Activated CD8-positive, alpha-beta T cell treated with anti-CD3 and anti-CD28 coated beads for 36 hours (primary cell): ENCODE measurements around the gene CCNQ. TPM values are rescaled to one million over a fixed set of nuclear protein-coding genes. Genes with fewer than 3 reads are reported as not detected.
A peak's percentile ranks its signal among the peaks of the same experiment; 100 is the strongest.

Experiments
- ATAC-seq: fragments of 200-7000 bp; cut with Tn5 transposase; one replicate; pipeline ENCODE4 v1.10.0; 2021; ENCODE audit warnings: mild to moderate bottlenecking, moderate library complexity
- CTCF ChIA-PET: fragments of 350-600 bp; sonication (Branson Sonifier 250); formaldehyde crosslinking; loops from one replicate; lab custom pipeline; 2021; ENCODE audit warnings: antibody characterized with exemption; lab: Charles Lee
- POLR2A ChIA-PET: fragments of 350-600 bp; sonication (Branson Sonifier 250); formaldehyde crosslinking; loops from one replicate; lab custom pipeline; 2021; ENCODE audit warnings: antibody characterized with exemption; lab: Charles Lee
- DNase-seq: peaks from one replicate; pipeline ENCODE4 v3.0.0-alpha.2; 2020
- H3K27ac Mint-ChIP-seq: one replicate; pipeline ENCODE4 v1.8.0; 2021; ENCODE audit warnings: mild to moderate bottlenecking, mixed read lengths
- H3K27me3 Mint-ChIP-seq: one replicate; pipeline ENCODE4 v1.8.0; 2021; ENCODE audit warnings: mixed read lengths
- H3K36me3 Mint-ChIP-seq: one replicate; pipeline ENCODE4 v1.8.0; 2021; ENCODE audit warnings: low read depth, mixed read lengths
- H3K4me1 Mint-ChIP-seq: one replicate; pipeline ENCODE4 v1.8.0; 2021; ENCODE audit warnings: low read depth, mixed read lengths
- H3K4me3 Mint-ChIP-seq: one replicate; pipeline ENCODE4 v1.8.0; 2021; ENCODE audit warnings: mild to moderate bottlenecking, moderate library complexity, mixed read lengths
- H3K9me3 Mint-ChIP-seq: one replicate; pipeline ENCODE4 v1.8.0; 2021; ENCODE audit warnings: mixed read lengths
- intact Hi-C: fragments of 100-400 bp; cut with micrococcal nuclease; formaldehyde crosslinking; loops from one replicate; pipeline ENCODE4 v1.10.0; 2022
- total RNA-seq, 2 experiments: library from RNA; stranded (reverse); gene quantifications; one replicate each; pipeline ENCODE4 v1.2.3, GENCODE V29; 2021
- TF ChIP-seq, protein P1 (sequence below): fragments of 200-600 bp; IDR thresholded peaks from one replicate; pipeline ENCODE4 v1.8.0; 2022; ENCODE audit warnings: antibody characterized with exemption, mild to moderate bottlenecking

The CCNQ gene
- total RNA-seq, 2 experiments from 2014 or later: 18.5 to 21.3 TPM

DNA sequence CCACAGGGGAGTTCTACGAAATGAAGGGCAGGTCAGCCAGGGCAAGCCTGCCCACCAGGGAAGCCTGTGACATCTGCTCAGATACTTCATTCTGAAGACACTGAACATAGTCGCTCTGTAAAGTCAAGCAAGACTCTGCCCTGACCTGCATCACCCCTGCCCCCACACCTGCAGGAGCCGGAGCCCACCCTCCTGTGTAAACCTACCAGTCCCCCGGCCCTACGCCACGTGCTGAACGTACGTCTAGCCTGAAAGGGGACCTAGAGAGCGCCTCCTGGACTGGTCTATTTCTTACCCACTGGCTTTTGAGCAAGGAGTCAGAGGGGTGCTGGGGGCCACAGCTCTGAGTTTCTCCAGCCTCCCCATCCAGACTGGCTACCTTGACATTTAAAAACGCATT, 11.6 kb downstream of the CCNQ start:
- intact Hi-C loops: no loop called here

DNA sequence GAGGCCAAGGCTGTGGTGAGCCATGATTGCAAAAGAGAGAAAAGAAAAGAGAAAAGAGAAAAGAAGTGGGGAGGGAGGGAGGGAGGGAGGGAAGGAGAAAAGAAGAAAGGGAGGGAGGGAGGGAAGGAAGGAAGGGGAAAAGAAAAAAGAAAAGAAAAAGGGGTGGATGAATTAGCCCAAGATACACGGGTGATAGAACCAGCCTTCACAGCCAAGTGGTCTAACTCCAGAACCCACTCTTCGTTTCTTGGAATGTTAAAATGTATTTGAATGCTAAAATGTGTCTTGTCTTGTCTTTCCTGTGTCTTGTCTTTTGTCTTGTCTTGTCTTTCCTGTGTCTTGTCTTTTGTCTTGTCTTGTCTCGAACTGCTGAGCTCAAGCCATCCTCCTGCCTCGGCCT, 13.1 kb downstream of the CCNQ start:
- no peak overlapping the region for H3K4me3 Mint-ChIP-seq
- no peaks in the 10 kb centered on the region for H3K27me3 Mint-ChIP-seq
- peaks cover 16% of the 10 kb centered on the region for H3K4me1 Mint-ChIP-seq
- ATAC-seq (no peak), DNase-seq (no peak)
- POLR2A ChIA-PET: no interaction called here
- H3K36me3 Mint-ChIP-seq: no peaks in the 10 kb centered on the region
- intact Hi-C loops: no loop called here
- no peak overlapping the region for H3K27ac Mint-ChIP-seq
- CTCF ChIA-PET: no interaction called here
- H3K9me3 Mint-ChIP-seq: no peaks in the 10 kb centered on the region
- TF ChIP-seq, protein P1, sequence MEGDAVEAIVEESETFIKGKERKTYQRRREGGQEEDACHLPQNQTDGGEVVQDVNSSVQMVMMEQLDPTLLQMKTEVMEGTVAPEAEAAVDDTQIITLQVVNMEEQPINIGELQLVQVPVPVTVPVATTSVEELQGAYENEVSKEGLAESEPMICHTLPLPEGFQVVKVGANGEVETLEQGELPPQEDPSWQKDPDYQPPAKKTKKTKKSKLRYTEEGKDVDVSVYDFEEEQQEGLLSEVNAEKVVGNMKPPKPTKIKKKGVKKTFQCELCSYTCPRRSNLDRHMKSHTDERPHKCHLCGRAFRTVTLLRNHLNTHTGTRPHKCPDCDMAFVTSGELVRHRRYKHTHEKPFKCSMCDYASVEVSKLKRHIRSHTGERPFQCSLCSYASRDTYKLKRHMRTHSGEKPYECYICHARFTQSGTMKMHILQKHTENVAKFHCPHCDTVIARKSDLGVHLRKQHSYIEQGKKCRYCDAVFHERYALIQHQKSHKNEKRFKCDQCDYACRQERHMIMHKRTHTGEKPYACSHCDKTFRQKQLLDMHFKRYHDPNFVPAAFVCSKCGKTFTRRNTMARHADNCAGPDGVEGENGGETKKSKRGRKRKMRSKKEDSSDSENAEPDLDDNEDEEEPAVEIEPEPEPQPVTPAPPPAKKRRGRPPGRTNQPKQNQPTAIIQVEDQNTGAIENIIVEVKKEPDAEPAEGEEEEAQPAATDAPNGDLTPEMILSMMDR: no peak

More for the DNA sequence above, 11.6 kb downstream of the CCNQ start:
- Mint-ChIP-seq H3K4me3 (no peak overlapping the region), H3K27me3 (no peaks in the 10 kb centered on the region), H3K36me3 (peaks cover 2% of the 10 kb centered on the region), H3K27ac (no peak overlapping the region), H3K9me3 (no peaks in the 10 kb centered on the region), H3K4me1 (peaks cover 15% of the 10 kb centered on the region)
- ChIA-PET CTCF (no interaction called here), POLR2A (no interaction called here)
- TF ChIP-seq, protein P1: no peak
- no peak for ATAC-seq
- no peak for DNase-seq

DNA sequence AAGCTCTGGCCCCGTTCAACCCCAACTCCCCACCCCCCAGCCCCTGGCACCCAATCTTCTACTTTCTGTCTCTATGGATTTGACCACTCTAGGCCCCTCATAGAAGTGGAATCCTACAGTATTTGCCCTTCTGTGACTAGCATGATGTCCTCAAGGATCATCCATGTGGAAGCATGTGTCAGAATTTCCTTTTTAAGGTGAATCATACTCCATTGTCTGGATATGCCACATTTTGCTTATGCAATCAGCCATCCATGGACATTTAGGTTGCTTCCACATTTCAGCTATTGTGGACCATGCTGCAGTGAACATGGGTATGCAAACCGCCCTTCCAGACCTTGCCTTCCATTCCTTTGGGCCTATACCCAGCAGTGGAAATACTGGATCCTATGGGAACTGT, 15.5 kb downstream of the CCNQ start:
- no peak overlapping the region for H3K4me3 Mint-ChIP-seq
- no peaks in the 10 kb centered on the region for H3K36me3 Mint-ChIP-seq
- ATAC-seq: no peak
- H3K27ac Mint-ChIP-seq: peak overlapping the region; percentile 46
- ChIA-PET CTCF (interaction anchor here (2.3 kb wide), 1 partner anchor 84 kb away, joined by 7 read pairs; no protein-coding TSS in a partner anchor), POLR2A (interaction anchor here (1.0 kb wide), 1 partner anchor 15 kb away, joined by 3 read pairs; no protein-coding TSS in a partner anchor)
- H3K27me3 Mint-ChIP-seq: no peaks in the 10 kb centered on the region
- H3K4me1 Mint-ChIP-seq: peaks cover 16% of the 10 kb centered on the region
- DNase-seq: no peak
- intact Hi-C loops: no loop called here
- H3K9me3 Mint-ChIP-seq: no peaks in the 10 kb centered on the region
- TF ChIP-seq, protein P1: no peak

GRCh38 chrX:153582896-153583295, 16.0 kb downstream of the CCNQ start:
- CTCF ChIA-PET: interaction anchor here (0.9 to 2.3 kb wide), 2 partner anchors 85 to 113 kb away, joined by 3 to 7 read pairs; partner anchors contain the start of gene HAUS7
- no peaks in the 10 kb centered on the region for H3K27me3 Mint-ChIP-seq
- intact Hi-C loops: no loop called here
- no peaks in the 10 kb centered on the region for H3K36me3 Mint-ChIP-seq
- peak overlapping the region; percentile 46 for H3K27ac Mint-ChIP-seq
- TF ChIP-seq, protein P1: no peak
- DNase-seq: peak; percentile 82
- peak overlapping the region; percentile 36 for H3K4me3 Mint-ChIP-seq
- H3K4me1 Mint-ChIP-seq: peaks cover 16% of the 10 kb centered on the region
- no peaks in the 10 kb centered on the region for H3K9me3 Mint-ChIP-seq
- ATAC-seq: peak; percentile 100
- POLR2A ChIA-PET: interaction anchor here (1.0 kb wide), 1 partner anchor 15 kb away, joined by 3 read pairs; no protein-coding TSS in a partner anchor

GRCh38 chrX:153580700-153581386, 18.1 kb downstream of the CCNQ start:
- ChIA-PET CTCF (interaction anchor here (2.3 kb wide), 1 partner anchor 87 kb away, joined by 7 read pairs; no protein-coding TSS in a partner anchor), POLR2A (no interaction called here)
- ATAC-seq (no peak), DNase-seq (no peak)
- Mint-ChIP-seq H3K27ac (no peak overlapping the region), H3K4me1 (peaks cover 16% of the 10 kb centered on the region), H3K27me3 (no peaks in the 10 kb centered on the region), H3K9me3 (no peaks in the 10 kb centered on the region), H3K36me3 (no peaks in the 10 kb centered on the region), H3K4me3 (no peak overlapping the region)
- intact Hi-C loops: no loop called here
- TF ChIP-seq, protein P1: no peak
